Stimulated activated CD4-positive, alpha-beta T cell treated with anti-CD3 and anti-CD28 coated beads, Interleukin-2, amount 100 ng/mL, for 4 hours (primary cell): Measurements from ENCODE around the gene PARK7.

Experiments
- DNase-seq: peaks from one replicate; pipeline ENCODE4 v3.0.0-alpha.2; 2020; ENCODE audit warnings: low read depth

PARK7 gene

DNA sequence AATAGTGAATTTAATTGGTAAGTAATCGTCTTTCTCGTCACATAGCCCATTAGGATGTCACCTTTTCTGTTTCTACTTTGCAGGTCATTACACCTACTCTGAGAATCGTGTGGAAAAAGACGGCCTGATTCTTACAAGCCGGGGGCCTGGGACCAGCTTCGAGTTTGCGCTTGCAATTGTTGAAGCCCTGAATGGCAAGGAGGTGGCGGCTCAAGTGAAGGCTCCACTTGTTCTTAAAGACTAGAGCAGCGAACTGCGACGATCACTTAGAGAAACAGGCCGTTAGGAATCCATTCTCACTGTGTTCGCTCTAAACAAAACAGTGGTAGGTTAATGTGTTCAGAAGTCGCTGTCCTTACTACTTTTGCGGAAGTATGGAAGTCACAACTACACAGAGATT, 23.3 kb downstream of the PARK7 start:
- no peak for DNase-seq

- no peak for DNase-seq
Measured at GRCh38 chr1:7985851-7986612, 24.5 kb downstream of the PARK7 start.

GRCh38 chr1:7987528-7987927, 26.0 kb downstream of the PARK7 start:
- no peak for DNase-seq

- DNase-seq, result no peak
Measured at GRCh38 chr1:7988576-7988975, 27.1 kb downstream of the PARK7 start.

GRCh38 chr1:7989762-7990428, 28.4 kb downstream of the PARK7 start:
- DNase-seq, result no peak

GRCh38 chr1:7991504-7992440, 30.3 kb downstream of the PARK7 start:
- no peak for DNase-seq

GRCh38 chr1:7992885-7993284, 31.4 kb downstream of the PARK7 start:
- DNase-seq, result no peak

GRCh38 chr1:7993593-7994479, 32.3 kb downstream of the PARK7 start:
- no peak for DNase-seq

- no peak for DNase-seq
Measured at GRCh38 chr1:7994827-7995226, 33.3 kb downstream of the PARK7 start.

DNA sequence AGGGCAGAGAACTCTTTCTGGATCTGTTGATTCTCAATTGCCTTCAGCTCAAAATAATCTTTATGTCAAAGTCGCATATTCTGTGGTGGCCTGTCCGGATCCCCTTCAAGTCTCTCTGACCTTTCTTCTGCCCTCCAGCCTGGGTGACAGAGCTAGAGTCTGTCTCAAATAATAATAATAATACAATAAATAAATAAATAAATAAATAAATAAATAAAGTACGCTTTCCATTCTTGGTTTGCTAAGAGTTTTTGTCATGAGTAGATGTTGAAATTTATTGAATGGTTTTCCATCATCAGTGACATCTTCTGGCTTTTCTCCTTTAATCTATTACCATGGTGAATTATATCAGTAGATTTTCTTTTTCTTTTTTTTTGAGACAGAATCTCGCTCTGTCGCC, 33.9 kb downstream of the PARK7 start:
- DNase-seq, result no peak

DNA sequence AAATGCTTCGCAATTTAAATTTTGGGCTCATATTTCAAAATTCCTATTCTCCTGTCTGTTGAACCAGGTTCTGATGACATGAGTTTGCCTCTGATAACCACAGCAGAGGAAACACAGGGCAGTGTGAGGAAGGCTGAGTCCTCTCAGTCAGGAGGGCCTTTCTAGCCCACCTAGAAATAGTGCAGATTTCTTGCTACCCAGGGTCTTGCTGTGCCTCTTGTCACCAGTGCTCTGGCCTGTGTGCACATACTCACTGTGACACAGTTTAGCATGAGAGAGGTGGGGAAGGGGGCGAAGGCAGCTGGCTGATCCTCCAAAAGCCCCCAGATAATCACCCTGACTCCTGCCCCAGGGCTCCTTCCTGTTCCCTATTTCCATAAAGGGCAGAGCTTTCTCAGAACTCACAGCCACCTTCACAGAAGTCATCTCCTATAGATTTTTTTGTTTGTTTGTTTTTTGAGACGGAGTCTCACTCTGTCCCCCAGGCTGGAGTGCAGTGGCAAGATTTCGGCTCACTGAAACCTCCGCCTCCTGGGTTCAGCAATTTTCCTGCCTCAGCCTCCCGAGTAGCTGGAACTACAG, 40.9 kb downstream of the PARK7 start:
- no peak for DNase-seq

DNA sequence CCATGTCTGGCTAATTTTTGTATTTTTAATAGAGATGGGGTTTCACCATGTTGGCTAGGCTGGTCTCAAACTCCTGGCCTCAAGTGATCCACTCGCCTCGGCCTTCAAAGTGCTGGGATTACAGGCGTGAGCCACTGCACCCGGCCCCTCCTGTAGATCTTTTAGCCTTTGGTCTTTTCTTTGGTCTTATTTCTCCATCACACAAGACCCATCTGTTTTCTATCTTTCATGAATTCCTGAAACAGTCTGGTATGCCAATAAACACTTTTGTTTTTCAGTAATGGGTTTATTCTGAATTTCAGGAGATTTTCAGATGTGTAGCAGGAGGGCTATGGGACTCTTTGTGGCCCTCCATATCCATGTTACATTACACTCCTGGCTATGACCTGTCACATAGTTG, 41.4 kb downstream of the PARK7 start:
- no peak for DNase-seq

DNA sequence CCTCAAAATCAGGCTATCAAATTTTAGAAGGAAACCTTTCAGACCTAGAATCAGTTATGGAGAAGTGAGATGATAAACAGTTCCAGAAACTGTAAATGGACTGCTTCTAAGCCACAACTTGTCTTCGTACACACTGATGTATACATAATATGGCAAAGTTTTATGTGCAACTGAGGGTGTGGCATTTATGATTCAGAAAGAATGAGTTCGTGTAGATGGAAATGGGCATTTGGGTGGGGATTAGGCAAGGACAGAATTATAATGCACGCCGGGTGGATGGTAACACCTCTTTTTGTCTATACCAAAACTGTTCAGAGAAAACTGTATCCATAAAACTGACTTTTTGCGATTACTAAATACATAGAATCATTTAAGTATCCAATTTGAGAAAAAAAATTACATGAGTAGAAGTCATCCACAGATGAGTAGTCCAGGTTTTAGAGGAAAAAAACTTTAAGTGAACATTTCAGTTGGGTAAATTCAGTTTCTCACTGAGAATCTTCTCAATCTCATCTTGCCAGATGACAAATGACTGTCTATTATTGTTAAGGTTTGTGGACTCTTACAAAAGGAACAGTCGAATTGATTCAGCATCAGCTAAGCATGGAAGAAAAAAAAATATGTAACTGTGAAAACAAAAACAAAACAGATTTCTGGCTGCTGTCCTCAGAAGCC, 42.1 kb downstream of the PARK7 start:
- DNase-seq, result no peak

- DNase-seq, result no peak
Measured at GRCh38 chr1:8004113-8004802, 42.7 kb downstream of the PARK7 start.

DNA sequence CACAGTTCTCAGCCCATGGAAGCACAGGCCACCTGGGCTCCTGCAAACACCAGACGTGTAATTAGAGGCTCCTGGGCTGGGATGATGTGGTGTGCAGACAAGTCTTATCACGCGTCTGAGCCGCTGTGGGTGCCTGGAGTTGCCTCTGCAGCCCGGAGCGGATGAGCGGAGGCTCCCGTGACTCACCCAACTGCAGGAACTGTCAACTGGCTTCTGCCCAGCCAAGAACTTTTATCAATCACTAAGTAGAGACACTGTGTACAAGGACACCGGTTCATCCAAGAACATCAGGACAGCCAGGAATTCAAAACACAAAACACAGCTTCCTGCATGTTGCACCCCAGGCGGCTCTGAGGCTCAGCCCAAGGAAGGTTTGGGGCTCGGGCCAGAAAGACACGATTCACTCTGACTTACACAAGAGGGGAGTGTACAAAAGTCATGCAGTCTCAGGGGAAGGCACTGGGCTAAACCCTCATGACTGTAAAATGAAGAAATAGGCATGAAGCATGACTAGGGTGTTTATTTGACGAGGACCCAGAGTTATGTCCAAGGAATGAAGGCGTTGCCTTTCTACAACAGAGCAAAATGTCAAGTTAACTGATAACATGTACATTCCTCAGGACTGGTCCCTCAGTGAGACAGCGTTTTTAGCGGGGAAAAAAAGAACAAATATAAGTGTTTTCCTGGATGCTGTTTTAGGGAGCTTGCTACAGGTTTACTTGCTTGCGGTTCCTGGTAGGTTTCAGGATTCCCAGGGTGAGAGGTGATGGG, 43.5 kb downstream of the PARK7 start:
- DNase-seq, result no peak

GRCh38 chr1:8006037-8006963, 44.8 kb downstream of the PARK7 start:
- DNase-seq, result no peak

GRCh38 chr1:8009043-8010002, 47.8 kb downstream of the PARK7 start:
- no peak for DNase-seq
